ENCODE results near the gene LPCAT3.

Gene LPCAT3

GRCh38 chr12:7034464-7034863 lies 16.2 kb upstream of the LPCAT3 start:
- no peak overlapping the region for H3K27ac Mint-ChIP-seq
- no peak overlapping the region for H3K4me3 Mint-ChIP-seq
- no peak for DNase-seq
- H3K36me3 Mint-ChIP-seq (ENCODE audit: low read depth): peaks cover 13% of the 10 kb centered on the region
- H3K9me3 Mint-ChIP-seq: peaks cover 21% of the 10 kb centered on the region
- no peak for TF ChIP-seq CTCF (IDR thresholded peaks at IDR 0.05)
- H3K4me1 Mint-ChIP-seq: peaks cover 9% of the 10 kb centered on the region
- H3K27me3 Mint-ChIP-seq (ENCODE audit: low read depth, poor library complexity): peaks cover 3% of the 10 kb centered on the region

- no peak overlapping the region for H3K27ac Mint-ChIP-seq
- H3K9me3 Mint-ChIP-seq: peaks cover 12% of the 10 kb centered on the region
- no peak for DNase-seq
- H3K4me1 Mint-ChIP-seq: no peaks in the 10 kb centered on the region
- no peak overlapping the region for H3K4me3 Mint-ChIP-seq
- TF ChIP-seq CTCF (IDR thresholded peaks at IDR 0.05): no peak
- H3K36me3 Mint-ChIP-seq (ENCODE audit: low read depth): no peaks in the 10 kb centered on the region
- H3K27me3 Mint-ChIP-seq (ENCODE audit: low read depth, poor library complexity): peaks cover 3% of the 10 kb centered on the region
Observed at GRCh38 chr12:7032990-7033389, 14.7 kb upstream of the LPCAT3 start.

GRCh38 chr12:7031306-7031705 lies 13.0 kb upstream of the LPCAT3 start:
- H3K4me1 Mint-ChIP-seq: no peaks in the 10 kb centered on the region
- no peak overlapping the region for H3K4me3 Mint-ChIP-seq
- peaks cover 12% of the 10 kb centered on the region for H3K9me3 Mint-ChIP-seq
- peaks cover 3% of the 10 kb centered on the region for H3K27me3 Mint-ChIP-seq (ENCODE audit: low read depth, poor library complexity)
- no peak for TF ChIP-seq CTCF (IDR thresholded peaks at IDR 0.05)
- no peak overlapping the region for H3K27ac Mint-ChIP-seq
- no peaks in the 10 kb centered on the region for H3K36me3 Mint-ChIP-seq (ENCODE audit: low read depth)
- DNase-seq: no peak

GRCh38 chr12:7026854-7027253 lies 8.6 kb upstream of the LPCAT3 start:
- TF ChIP-seq CTCF (IDR thresholded peaks at IDR 0.05): no peak
- peaks cover 6% of the 10 kb centered on the region for H3K27me3 Mint-ChIP-seq (ENCODE audit: low read depth, poor library complexity)
- H3K36me3 Mint-ChIP-seq (ENCODE audit: low read depth): no peaks in the 10 kb centered on the region
- no peak for DNase-seq
- no peak overlapping the region for H3K27ac Mint-ChIP-seq
- H3K9me3 Mint-ChIP-seq: no peaks in the 10 kb centered on the region
- no peak overlapping the region for H3K4me3 Mint-ChIP-seq
- H3K4me1 Mint-ChIP-seq: no peaks in the 10 kb centered on the region

GRCh38 chr12:7023114-7023513 lies 4.8 kb upstream of the LPCAT3 start:
- Mint-ChIP-seq H3K27me3 (ENCODE audit: low read depth, poor library complexity) (peaks cover 6% of the 10 kb centered on the region), H3K4me3 (no peak overlapping the region), H3K27ac (no peak overlapping the region), H3K36me3 (ENCODE audit: low read depth) (no peaks in the 10 kb centered on the region), H3K9me3 (no peaks in the 10 kb centered on the region), H3K4me1 (peaks cover 9% of the 10 kb centered on the region)
- no peak for TF ChIP-seq CTCF (IDR thresholded peaks at IDR 0.05)
- no peak for DNase-seq

- Mint-ChIP-seq H3K27me3 (ENCODE audit: low read depth, poor library complexity) (peaks cover 6% of the 10 kb centered on the region), H3K27ac (no peak overlapping the region), H3K9me3 (no peaks in the 10 kb centered on the region), H3K36me3 (ENCODE audit: low read depth) (no peaks in the 10 kb centered on the region), H3K4me3 (no peak overlapping the region), H3K4me1 (peaks cover 19% of the 10 kb centered on the region)
- no peak for TF ChIP-seq CTCF (IDR thresholded peaks at IDR 0.05)
- DNase-seq: no peak
Observed at GRCh38 chr12:7021956-7022355, 3.7 kb upstream of the LPCAT3 start.
